ENCODE results near the gene DLG2. TPM values are rescaled to one million over a fixed set of nuclear protein-coding genes. Genes with fewer than 3 reads are reported as not detected.

The DLG2 gene
- total RNA-seq, 1 donor from 2014 or later, result 5.9 TPM

DNA sequence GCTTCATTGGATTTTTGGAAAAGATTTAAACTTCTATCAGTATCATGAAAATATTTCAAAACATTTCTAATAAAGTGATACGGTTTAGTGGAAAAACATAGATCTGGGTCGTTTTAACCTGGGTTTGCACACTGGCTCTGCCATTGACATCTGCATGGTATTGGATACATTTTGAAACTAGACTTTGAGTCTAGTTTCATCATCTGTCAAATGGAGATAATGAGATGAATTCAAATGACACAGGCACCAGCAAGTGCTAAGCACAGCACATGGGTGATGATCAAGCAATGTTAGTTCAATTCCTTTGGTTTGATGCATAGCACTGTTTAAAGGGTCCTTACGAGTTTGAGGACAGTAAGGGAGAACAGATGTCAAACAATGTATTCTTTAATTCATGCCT lies 1522.0 kb downstream of the DLG2 start:
- Mint-ChIP-seq H3K4me1 (ENCODE audit: unreplicated experiment) (peaks cover 7% of the 10 kb centered on the region), H3K27ac (no peak overlapping the region), H3K9me3 (no peaks in the 10 kb centered on the region), H3K4me3 (no peak overlapping the region), H3K27me3 (peaks cover 4% of the 10 kb centered on the region), H3K36me3 (no peaks in the 10 kb centered on the region)
- DNase-seq (ENCODE audit: extremely low spot score, unreplicated experiment), result no peak
- TF ChIP-seq, protein P1, sequence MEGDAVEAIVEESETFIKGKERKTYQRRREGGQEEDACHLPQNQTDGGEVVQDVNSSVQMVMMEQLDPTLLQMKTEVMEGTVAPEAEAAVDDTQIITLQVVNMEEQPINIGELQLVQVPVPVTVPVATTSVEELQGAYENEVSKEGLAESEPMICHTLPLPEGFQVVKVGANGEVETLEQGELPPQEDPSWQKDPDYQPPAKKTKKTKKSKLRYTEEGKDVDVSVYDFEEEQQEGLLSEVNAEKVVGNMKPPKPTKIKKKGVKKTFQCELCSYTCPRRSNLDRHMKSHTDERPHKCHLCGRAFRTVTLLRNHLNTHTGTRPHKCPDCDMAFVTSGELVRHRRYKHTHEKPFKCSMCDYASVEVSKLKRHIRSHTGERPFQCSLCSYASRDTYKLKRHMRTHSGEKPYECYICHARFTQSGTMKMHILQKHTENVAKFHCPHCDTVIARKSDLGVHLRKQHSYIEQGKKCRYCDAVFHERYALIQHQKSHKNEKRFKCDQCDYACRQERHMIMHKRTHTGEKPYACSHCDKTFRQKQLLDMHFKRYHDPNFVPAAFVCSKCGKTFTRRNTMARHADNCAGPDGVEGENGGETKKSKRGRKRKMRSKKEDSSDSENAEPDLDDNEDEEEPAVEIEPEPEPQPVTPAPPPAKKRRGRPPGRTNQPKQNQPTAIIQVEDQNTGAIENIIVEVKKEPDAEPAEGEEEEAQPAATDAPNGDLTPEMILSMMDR (conservative IDR thresholded peaks at IDR 0.05), result no peak

DNA sequence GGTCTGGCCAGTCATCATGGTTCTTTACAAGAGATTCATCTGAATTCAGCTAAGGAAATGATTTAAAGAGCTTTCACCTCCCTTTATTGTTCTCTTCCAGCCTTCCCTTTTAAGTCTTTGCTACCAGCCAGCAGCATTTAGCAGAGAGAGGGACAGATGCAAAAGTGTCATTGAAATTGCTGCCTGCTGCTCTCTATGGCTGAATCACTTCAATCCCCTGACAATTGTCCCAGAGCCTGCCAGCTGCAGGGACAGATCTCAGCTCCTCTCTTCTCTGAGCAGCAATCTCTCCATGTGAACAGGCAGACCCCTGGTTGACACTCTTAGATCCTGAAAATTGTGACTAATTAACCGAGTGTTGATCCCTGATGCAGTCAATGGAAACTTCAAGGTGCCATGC lies 1524.0 kb downstream of the DLG2 start:
- no peaks in the 10 kb centered on the region for H3K9me3 Mint-ChIP-seq
- TF ChIP-seq, protein P1 (conservative IDR thresholded peaks at IDR 0.05), result no peak
- peaks cover 4% of the 10 kb centered on the region for H3K27me3 Mint-ChIP-seq
- H3K36me3 Mint-ChIP-seq, result no peaks in the 10 kb centered on the region
- H3K27ac Mint-ChIP-seq, result no peak overlapping the region
- no peak overlapping the region for H3K4me3 Mint-ChIP-seq
- peaks cover 7% of the 10 kb centered on the region for H3K4me1 Mint-ChIP-seq (ENCODE audit: unreplicated experiment)
- no peak for DNase-seq (ENCODE audit: extremely low spot score, unreplicated experiment)

DNA sequence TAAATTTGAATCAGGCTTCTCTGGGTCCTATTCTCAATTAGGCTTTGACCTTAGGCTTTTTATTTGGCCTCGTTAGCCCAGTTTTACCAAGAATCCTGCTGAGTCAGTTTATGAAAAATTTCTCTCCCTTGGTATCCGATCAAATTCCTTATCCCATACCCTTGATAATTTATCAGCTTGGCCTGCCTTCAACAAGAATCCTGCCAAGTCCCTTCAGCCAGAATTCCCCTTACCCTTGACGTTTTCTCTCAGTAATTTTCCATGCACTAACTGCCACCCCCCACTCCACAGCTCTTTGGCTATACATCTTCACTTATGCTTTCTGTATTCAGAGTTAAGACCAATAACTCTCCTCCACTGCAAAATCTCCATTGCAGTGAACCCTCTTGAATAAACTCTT lies 1530.0 kb downstream of the DLG2 start:
- H3K27ac Mint-ChIP-seq, result no peak overlapping the region
- no peaks in the 10 kb centered on the region for H3K36me3 Mint-ChIP-seq
- no peak overlapping the region for H3K4me3 Mint-ChIP-seq
- no peaks in the 10 kb centered on the region for H3K9me3 Mint-ChIP-seq
- TF ChIP-seq, protein P1 (conservative IDR thresholded peaks at IDR 0.05), result no peak
- peaks cover 4% of the 10 kb centered on the region for H3K4me1 Mint-ChIP-seq (ENCODE audit: unreplicated experiment)
- DNase-seq (ENCODE audit: extremely low spot score, unreplicated experiment), result no peak
- H3K27me3 Mint-ChIP-seq, result no peaks in the 10 kb centered on the region

DNA sequence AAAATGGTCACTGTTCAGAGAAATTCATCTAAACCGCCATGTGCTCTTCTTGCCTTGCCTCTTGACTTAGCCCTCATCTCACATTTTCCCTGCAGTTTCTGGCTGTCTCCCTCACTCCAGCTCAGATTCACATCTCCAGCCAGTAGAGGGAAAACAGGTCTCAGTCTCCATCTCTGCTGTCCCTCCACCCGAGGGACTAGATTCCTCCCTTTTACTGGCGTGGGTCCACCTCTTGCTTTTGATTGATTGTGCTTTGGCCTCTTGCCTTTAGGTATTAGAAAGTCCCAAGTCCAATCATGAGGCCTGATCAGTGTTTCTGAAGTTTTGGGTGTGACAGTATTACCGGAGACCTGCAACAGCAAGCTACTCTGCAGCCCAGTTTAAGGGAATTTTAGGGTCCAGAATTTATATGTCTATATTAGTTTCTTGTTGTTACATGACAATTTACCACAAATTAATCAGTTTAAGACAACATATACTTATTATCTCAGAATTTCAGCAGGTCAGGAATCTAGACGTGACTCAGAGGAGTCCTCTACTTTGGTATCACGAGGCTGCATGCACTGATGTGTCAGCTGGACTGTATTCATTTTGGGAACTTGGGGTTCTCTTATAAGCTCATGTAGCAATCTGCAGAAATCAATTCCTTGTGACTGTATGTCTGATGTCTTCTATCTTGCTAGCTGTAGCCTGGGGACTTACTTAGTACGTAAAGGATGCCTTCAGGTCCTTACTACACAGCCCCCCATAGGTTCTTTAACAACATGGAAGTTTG lies 1535.7 kb downstream of the DLG2 start:
- Mint-ChIP-seq H3K4me1 (ENCODE audit: unreplicated experiment) (no peaks in the 10 kb centered on the region), H3K27ac (no peak overlapping the region), H3K36me3 (peaks cover 4% of the 10 kb centered on the region), H3K4me3 (no peak overlapping the region), H3K27me3 (peaks cover 3% of the 10 kb centered on the region), H3K9me3 (peaks cover 5% of the 10 kb centered on the region)
- no peak for DNase-seq (ENCODE audit: extremely low spot score, unreplicated experiment)
- TF ChIP-seq, protein P1 (conservative IDR thresholded peaks at IDR 0.05), result no peak

DNA sequence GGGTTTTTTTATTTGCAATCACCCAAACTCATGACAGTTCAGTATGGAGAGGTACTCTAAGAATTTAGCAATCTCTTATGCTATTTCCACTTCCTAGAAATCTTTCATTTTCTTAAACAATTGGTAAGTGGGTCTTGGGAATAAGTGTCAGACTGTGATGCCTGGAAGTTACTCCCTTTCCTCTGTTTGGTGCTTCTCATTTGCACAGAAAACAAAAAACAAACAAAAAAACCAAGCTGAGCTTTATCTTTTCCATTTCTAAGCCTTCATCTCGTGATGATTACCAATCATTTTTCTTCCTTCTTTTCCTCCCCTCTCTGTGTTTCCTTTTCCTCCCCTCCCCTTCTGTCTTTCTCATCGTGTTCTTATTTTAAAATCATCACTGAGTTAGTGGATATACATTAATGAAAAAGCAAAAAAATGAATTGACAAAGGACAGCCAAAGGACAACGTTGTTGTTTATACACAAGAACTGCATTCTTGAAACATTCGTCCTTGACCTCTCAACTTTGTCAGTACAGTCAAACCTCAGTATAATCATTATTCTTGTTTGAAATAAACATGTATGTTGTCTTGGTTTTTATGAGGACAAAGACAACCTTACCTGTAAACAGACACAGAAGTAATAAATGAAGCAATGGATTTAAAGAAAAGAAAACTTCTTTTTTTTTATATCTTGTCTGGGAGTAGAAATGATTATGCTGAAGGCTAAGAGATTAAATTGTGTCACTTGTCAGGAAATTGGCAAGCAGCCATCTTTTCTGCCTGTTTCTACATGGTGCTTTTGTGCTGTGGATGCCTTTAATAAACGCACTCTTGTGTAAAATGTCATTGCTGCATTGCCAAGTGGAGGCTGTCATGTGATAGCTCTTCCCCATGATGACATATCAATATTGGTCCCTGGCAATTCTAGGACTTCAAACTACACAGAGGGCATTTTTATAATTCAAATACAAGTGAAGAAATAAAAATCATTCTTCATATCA lies 1537.8 kb downstream of the DLG2 start:
- Mint-ChIP-seq H3K36me3 (peaks cover 4% of the 10 kb centered on the region), H3K9me3 (peaks cover 9% of the 10 kb centered on the region), H3K4me1 (ENCODE audit: unreplicated experiment) (no peaks in the 10 kb centered on the region), H3K4me3 (no peak overlapping the region), H3K27me3 (peaks cover 3% of the 10 kb centered on the region), H3K27ac (no peak overlapping the region)
- DNase-seq (ENCODE audit: extremely low spot score, unreplicated experiment), result no peak
- TF ChIP-seq, protein P1 (conservative IDR thresholded peaks at IDR 0.05), result no peak
